ENCODE results near the gene TMEM150B.
A peak's percentile ranks its signal among the peaks of the same experiment; 100 is the strongest.

The TMEM150B gene

GRCh38 chr19:55315956-55316525 lies 9.1 kb downstream of the TMEM150B start:
- ATAC-seq (replicated peaks) (no peak), DNase-seq (no peak)
- peaks cover 0 to 10% of the 10 kb centered on the region in 2 donors for H3K27me3 Mint-ChIP-seq
- no peak overlapping the region for H3K4me3 Mint-ChIP-seq
- no peaks in the 10 kb centered on the region for H3K9me3 Mint-ChIP-seq
- H3K27ac Mint-ChIP-seq = no peak overlapping the region
- no peaks in the 10 kb centered on the region for H3K4me1 Mint-ChIP-seq (ENCODE audit: low read depth in 2 of 2)
- H3K36me3 Mint-ChIP-seq (ENCODE audit: insufficient read depth) = peaks cover 8% of the 10 kb centered on the region

DNA sequence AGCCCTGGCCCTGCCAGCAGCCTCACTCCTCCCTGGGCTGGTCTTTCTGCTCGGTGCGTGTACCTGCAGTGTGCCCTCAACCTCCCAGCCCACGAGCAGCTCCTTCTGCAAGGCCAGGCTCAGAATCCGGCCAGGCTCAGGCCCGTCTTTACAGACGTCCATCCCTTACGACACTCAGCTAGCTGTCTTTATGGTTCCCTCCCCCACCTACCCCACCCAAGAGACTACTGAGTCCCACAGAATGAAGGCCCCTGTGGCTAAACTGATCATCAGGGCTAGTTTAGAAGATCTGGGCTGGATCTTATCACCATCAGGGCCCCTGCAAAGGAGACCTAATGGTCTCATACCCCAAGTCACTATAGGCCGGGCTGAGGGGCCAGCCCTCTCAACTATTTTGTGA lies 10.7 kb downstream of the TMEM150B start:
- H3K4me3 Mint-ChIP-seq = no peak overlapping the region
- no peak overlapping the region for H3K27ac Mint-ChIP-seq
- ATAC-seq (replicated peaks) = no peak
- no peaks in the 10 kb centered on the region for H3K27me3 Mint-ChIP-seq
- peaks cover 6% of the 10 kb centered on the region for H3K36me3 Mint-ChIP-seq (ENCODE audit: insufficient read depth)
- no peak for DNase-seq
- no peaks in the 10 kb centered on the region for H3K9me3 Mint-ChIP-seq
- no peaks in the 10 kb centered on the region for H3K4me1 Mint-ChIP-seq (ENCODE audit: low read depth in 2 of 2)

- DNase-seq (no peak), ATAC-seq (replicated peaks) (no peak)
- Mint-ChIP-seq H3K27me3 (no peaks in the 10 kb centered on the region), H3K27ac (peak overlapping the region in 1 of 2 donors; percentile 72), H3K36me3 (ENCODE audit: insufficient read depth) (peaks cover 9% of the 10 kb centered on the region), H3K4me3 (no peak overlapping the region), H3K9me3 (no peaks in the 10 kb centered on the region), H3K4me1 (ENCODE audit: low read depth in 2 of 2) (no peaks in the 10 kb centered on the region)
These were observed 12.3 kb downstream of the TMEM150B start for GRCh38 chr19:55312621-55313512.

DNA sequence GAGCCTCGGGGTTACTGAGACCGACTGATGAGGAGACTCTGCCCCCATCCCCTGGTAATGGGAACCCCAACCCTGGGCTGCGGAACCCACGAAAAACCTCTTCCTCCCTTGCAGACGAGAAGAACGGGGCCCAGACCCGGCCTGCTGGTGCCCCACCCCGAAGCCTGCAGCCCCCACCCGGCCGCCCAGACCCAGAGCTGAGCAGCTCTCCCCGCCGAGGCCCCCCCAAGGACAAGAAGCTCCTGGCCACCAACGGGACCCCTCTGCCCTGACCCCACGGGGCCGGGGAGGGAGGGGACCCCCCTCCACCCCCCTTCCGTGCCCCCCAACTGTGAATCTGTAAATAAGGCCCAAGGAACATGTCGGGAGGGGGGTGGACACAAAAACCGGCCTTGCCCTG lies 13.3 kb downstream of the TMEM150B start:
- ATAC-seq (replicated peaks) (no peak), DNase-seq (no peak)
- H3K36me3 Mint-ChIP-seq (ENCODE audit: insufficient read depth) = peaks cover 16% of the 10 kb centered on the region
- H3K9me3 Mint-ChIP-seq = no peaks in the 10 kb centered on the region
- no peaks in the 10 kb centered on the region for H3K27me3 Mint-ChIP-seq
- no peaks in the 10 kb centered on the region for H3K4me1 Mint-ChIP-seq (ENCODE audit: low read depth in 2 of 2)
- H3K4me3 Mint-ChIP-seq = no peak overlapping the region
- no peak overlapping the region for H3K27ac Mint-ChIP-seq

DNA sequence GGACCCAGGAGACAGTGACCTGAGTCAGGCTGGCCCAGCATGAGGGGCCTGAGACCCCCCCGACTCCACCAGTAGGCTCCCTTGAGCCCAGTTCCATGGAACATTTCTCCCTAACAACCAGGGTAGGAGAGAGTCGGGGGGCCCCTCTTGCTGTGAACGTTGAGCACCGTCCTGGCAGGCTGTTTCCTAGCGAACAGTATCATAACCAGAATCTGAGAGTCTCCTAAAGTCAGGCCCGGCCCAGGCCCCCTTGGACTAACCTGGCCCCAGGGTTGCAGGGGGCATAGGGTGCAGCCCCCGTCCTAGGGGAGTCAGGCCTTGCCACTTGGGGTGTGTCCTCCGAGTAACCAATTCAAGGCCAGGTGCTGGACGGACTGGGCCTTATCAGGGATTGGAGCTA lies 13.7 kb downstream of the TMEM150B start:
- ATAC-seq (replicated peaks) = no peak
- DNase-seq = no peak
- Mint-ChIP-seq H3K27me3 (no peaks in the 10 kb centered on the region), H3K4me3 (no peak overlapping the region), H3K9me3 (no peaks in the 10 kb centered on the region), H3K36me3 (ENCODE audit: insufficient read depth) (peaks cover 16% of the 10 kb centered on the region), H3K27ac (no peak overlapping the region), H3K4me1 (ENCODE audit: low read depth in 2 of 2) (no peaks in the 10 kb centered on the region)

GRCh38 chr19:55310498-55310897 lies 14.6 kb downstream of the TMEM150B start:
- Mint-ChIP-seq H3K27ac (peak overlapping the region in 1 of 2 donors; percentile 51), H3K4me1 (ENCODE audit: low read depth in 2 of 2) (no peaks in the 10 kb centered on the region), H3K27me3 (no peaks in the 10 kb centered on the region), H3K4me3 (no peak overlapping the region), H3K36me3 (ENCODE audit: insufficient read depth) (peaks cover 16% of the 10 kb centered on the region), H3K9me3 (no peaks in the 10 kb centered on the region)
- ATAC-seq (replicated peaks) (no peak), DNase-seq (no peak)

- H3K36me3 Mint-ChIP-seq (ENCODE audit: insufficient read depth) = peaks cover 16% of the 10 kb centered on the region
- no peak overlapping the region for H3K4me3 Mint-ChIP-seq
- no peaks in the 10 kb centered on the region for H3K9me3 Mint-ChIP-seq
- H3K4me1 Mint-ChIP-seq (ENCODE audit: low read depth in 2 of 2) = peaks cover 0 to 2% of the 10 kb centered on the region in 2 donors
- DNase-seq (no peak), ATAC-seq (replicated peaks) (no peak)
- H3K27ac Mint-ChIP-seq = no peak overlapping the region
- no peaks in the 10 kb centered on the region for H3K27me3 Mint-ChIP-seq
These were observed 15.7 kb downstream of the TMEM150B start for GRCh38 chr19:55309448-55309847.

DNA sequence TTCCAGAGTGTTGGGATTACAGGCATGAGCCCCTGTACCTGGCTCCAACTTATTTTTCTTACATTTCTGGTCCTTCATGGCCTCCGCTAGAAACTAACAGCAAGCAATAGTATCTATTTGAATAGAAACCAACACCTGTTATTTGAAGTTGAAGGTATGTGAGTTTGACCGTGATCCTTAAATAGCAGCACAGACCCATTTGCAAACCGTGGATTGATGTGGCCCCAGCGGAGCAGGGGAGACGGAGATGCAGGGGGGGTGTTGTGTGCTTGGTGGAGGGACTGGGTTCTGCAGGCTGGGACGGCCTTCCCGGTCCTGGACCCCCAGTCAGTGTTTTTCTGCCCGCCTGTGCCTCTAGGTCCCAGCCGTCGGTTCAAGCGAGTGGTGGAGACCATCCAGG lies 16.9 kb downstream of the TMEM150B start:
- ATAC-seq (replicated peaks) = no peak
- peaks cover 0 to 2% of the 10 kb centered on the region in 2 donors for H3K4me1 Mint-ChIP-seq (ENCODE audit: low read depth in 2 of 2)
- no peak for DNase-seq
- H3K9me3 Mint-ChIP-seq = no peaks in the 10 kb centered on the region
- H3K4me3 Mint-ChIP-seq = no peak overlapping the region
- H3K27ac Mint-ChIP-seq = no peak overlapping the region
- H3K27me3 Mint-ChIP-seq = no peaks in the 10 kb centered on the region
- H3K36me3 Mint-ChIP-seq (ENCODE audit: insufficient read depth) = peaks cover 16% of the 10 kb centered on the region

GRCh38 chr19:55306712-55307111 lies 18.4 kb downstream of the TMEM150B start:
- Mint-ChIP-seq H3K4me1 (ENCODE audit: low read depth in 2 of 2) (peaks cover 4 to 8% of the 10 kb centered on the region in 2 donors), H3K9me3 (no peaks in the 10 kb centered on the region), H3K4me3 (no peak overlapping the region), H3K27ac (no peak overlapping the region), H3K27me3 (no peaks in the 10 kb centered on the region), H3K36me3 (ENCODE audit: insufficient read depth) (peaks cover 13% of the 10 kb centered on the region)
- ATAC-seq (replicated peaks) (no peak), DNase-seq (no peak)

DNA sequence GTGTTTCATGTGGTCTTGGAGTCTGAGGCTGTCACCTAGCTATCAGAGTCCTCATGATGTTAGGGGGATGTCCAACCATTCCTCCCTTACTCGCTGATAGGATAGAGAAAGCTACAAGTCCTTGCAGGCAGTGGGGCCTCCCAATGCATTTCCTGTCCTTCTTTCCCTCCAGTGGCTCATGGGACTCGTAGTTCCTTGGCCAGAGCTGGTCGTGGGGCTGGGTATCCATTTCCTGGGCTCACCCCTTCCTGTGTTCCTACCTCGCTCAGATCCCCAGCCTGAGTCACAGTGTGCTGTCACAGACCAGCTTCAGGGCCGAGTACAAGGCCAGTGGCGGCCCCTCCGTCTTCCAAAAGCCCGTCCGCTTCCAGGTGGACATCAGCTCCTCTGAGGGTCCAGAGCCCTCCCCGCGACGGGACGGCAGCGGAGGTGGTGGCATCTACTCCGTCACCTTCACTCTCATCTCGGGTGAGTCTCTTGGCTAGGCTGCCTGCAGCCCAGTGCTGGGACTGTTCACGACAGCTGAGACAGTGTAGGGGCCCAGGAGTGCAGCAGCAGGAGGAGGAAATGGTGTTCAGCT lies 19.1 kb downstream of the TMEM150B start:
- Mint-ChIP-seq H3K36me3 (ENCODE audit: insufficient read depth) (peaks cover 16% of the 10 kb centered on the region), H3K4me1 (ENCODE audit: low read depth in 2 of 2) (peaks cover 4 to 13% of the 10 kb centered on the region in 2 donors), H3K27ac (no peak overlapping the region), H3K4me3 (no peak overlapping the region), H3K9me3 (no peaks in the 10 kb centered on the region), H3K27me3 (no peaks in the 10 kb centered on the region)
- no peak for ATAC-seq (replicated peaks)
- DNase-seq = no peak

GRCh38 chr19:55305491-55305890 lies 19.6 kb downstream of the TMEM150B start:
- Mint-ChIP-seq H3K27ac (peak overlapping the region in 1 of 2 donors; percentile 81), H3K4me3 (no peak overlapping the region), H3K4me1 (ENCODE audit: low read depth in 2 of 2) (peaks cover 4 to 16% of the 10 kb centered on the region in 2 donors), H3K36me3 (ENCODE audit: insufficient read depth) (peaks cover 16% of the 10 kb centered on the region), H3K27me3 (no peaks in the 10 kb centered on the region), H3K9me3 (no peaks in the 10 kb centered on the region)
- DNase-seq (peak; percentile 36 to 48 (median 39)), ATAC-seq (replicated peaks) (peak; percentile 59)

DNA sequence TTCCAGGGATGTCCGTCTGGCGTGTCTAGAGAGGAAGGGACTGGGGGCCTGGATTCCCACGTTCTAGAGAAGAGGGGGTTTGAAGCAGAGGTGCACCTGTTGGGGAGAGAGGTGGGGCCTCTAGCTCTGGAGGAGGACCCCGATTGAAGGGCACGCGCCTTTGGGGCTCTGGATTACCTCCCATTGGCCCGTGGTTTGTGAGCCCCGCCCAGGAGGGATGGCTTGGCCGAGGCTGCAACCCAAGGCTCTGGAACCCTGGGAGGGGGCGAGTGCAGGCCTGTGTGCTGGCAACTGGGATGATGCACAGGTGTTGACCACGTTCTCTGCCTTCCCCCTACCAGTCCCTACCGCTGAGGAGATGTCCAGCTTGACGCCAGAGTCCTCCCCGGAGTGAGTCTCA lies 20.2 kb downstream of the TMEM150B start:
- Mint-ChIP-seq H3K9me3 (no peaks in the 10 kb centered on the region), H3K4me1 (ENCODE audit: low read depth in 2 of 2) (peaks cover 4 to 18% of the 10 kb centered on the region in 2 donors), H3K27ac (peak overlapping the region in 1 of 2 donors; percentile 81), H3K4me3 (no peak overlapping the region), H3K36me3 (ENCODE audit: insufficient read depth) (peaks cover 16% of the 10 kb centered on the region), H3K27me3 (no peaks in the 10 kb centered on the region)
- DNase-seq = no peak
- ATAC-seq (replicated peaks) = no peak

- H3K4me3 Mint-ChIP-seq = no peak overlapping the region
- H3K27ac Mint-ChIP-seq = no peak overlapping the region
- H3K9me3 Mint-ChIP-seq = no peaks in the 10 kb centered on the region
- H3K36me3 Mint-ChIP-seq (ENCODE audit: insufficient read depth) = peaks cover 16% of the 10 kb centered on the region
- H3K4me1 Mint-ChIP-seq (ENCODE audit: low read depth in 2 of 2) = peaks cover 4 to 21% of the 10 kb centered on the region in 2 donors
- DNase-seq = no peak
- ATAC-seq (replicated peaks) = no peak
- H3K27me3 Mint-ChIP-seq = no peaks in the 10 kb centered on the region
These were observed 20.7 kb downstream of the TMEM150B start for GRCh38 chr19:55304279-55304978.
